Uterus (tissue), 4 donors: ENCODE measurements around the gene VSTM4. TPM values are rescaled to one million over a fixed set of nuclear protein-coding genes. Genes with fewer than 3 reads are reported as not detected.

ENCODE experiments used
- DNase-seq, 2 donors: peaks; one replicate each; pipeline ENCODE4 v3.0.0-alpha.2; 2019 to 2020
- H3K27ac ChIP-seq, 2 donors: fragments of 200-600 bp; sonication (generic); 1 replicate in 1 of 2; 2 replicates in 1 of 2; pipeline ENCODE4 v1.5.1; 2016 to 2018
- H3K27me3 ChIP-seq, 2 donors: fragments of 200-600 bp; sonication (generic); one replicate each; pipeline ENCODE4 v1.5.1; 2018 to 2019; ENCODE audit warnings: control low read depth in 1 of 2
- H3K36me3 ChIP-seq, 2 donors: fragments of 200-600 bp; sonication (generic); one replicate each; pipeline ENCODE4 v1.5.1; 2019; ENCODE audit warnings: control low read depth in 1 of 2
- H3K4me1 ChIP-seq, 2 donors: fragments of 200-600 bp; sonication (generic); one replicate each; pipeline ENCODE4 v1.5.1; 2018 to 2019; ENCODE audit warnings: control low read depth in 1 of 2
- H3K4me3 ChIP-seq, 2 donors: fragments of 200-600 bp; sonication (generic); 1 replicate in 1 of 2; 2 replicates in 1 of 2; pipeline ENCODE4 v1.5.1; 2018 to 2019; ENCODE audit warnings: mild to moderate bottlenecking in 1 of 2
- H3K9me3 ChIP-seq, 2 donors: fragments of 200-600 bp; sonication (generic); one replicate each; pipeline ENCODE4 v1.5.1; 2019; ENCODE audit warnings: control low read depth in 1 of 2
- CTCF ChIP-seq, 4 experiments: fragments of 200-600 bp in 2 of 4; fragments of 450-650 bp in 2 of 4; sonication (generic) in 2 of 4; IDR thresholded peaks; one replicate each; pipeline ENCODE4 v1.5.1; 2016 to 2019; ENCODE audit warnings: antibody characterized with exemption in 4 of 4, mild to moderate bottlenecking in 2 of 4, moderate library complexity in 1 of 4
- POLR2A ChIP-seq, 2 donors: fragments of 450-650 bp; IDR thresholded peaks; one replicate each; pipeline ENCODE4 v1.6.1; 2016; ENCODE audit warnings: antibody characterized with exemption in 2 of 2, mild to moderate bottlenecking in 1 of 2, moderate library complexity in 1 of 2
- intact Hi-C: fragments of 100-400 bp; cut with DNase I; formaldehyde crosslinking; loops from one replicate; pipeline ENCODE4 v1.15.1; 2023; ENCODE audit warnings: low total_unique reads
- total RNA-seq, 4 donors: library from RNA; depleted of rRNA in 3 of 4; stranded (reverse); fragments of >200 nt in 3 of 4; gene quantifications; one replicate each; pipeline versions ENCODE4 v1.1.0 to v1.2.4, GENCODE V29; 2014 to 2023
- donor health status: DM: yes; HTN: yes; CAD: no.

The VSTM4 gene
- total RNA-seq, 4 donors from 2014 or later, result 10.3 to 46.6 (median 19.3) TPM

- H3K4me1 ChIP-seq, result peaks cover 0 to 5% of the 10 kb centered on the region in 2 donors
These were observed 58.0 kb downstream of the VSTM4 start for GRCh38 chr10:49057231-49057880.

GRCh38 chr10:49056356-49056755, 59.0 kb downstream of the VSTM4 start:
- no peak for TF ChIP-seq CTCF (IDR thresholded peaks at IDR 0.05)
- no peak for TF ChIP-seq POLR2A (IDR thresholded peaks at IDR 0.05)
- no peaks in the 10 kb centered on the region for H3K9me3 ChIP-seq
- no peak overlapping the region for H3K4me3 ChIP-seq
- no peaks in the 10 kb centered on the region for H3K27me3 ChIP-seq
- no peak for DNase-seq
- intact Hi-C loops, result no loop called here
- no peak overlapping the region for H3K27ac ChIP-seq
- H3K4me1 ChIP-seq, result peaks cover 0 to 5% of the 10 kb centered on the region in 2 donors
- H3K36me3 ChIP-seq, result no peaks in the 10 kb centered on the region

More at GRCh38 chr10:49057231-49057880, 58.0 kb downstream of the VSTM4 start:
- no peak for DNase-seq
- Histone ChIP-seq H3K9me3 (peaks cover 0 to 5% of the 10 kb centered on the region in 2 donors), H3K4me3 (no peak overlapping the region), H3K27me3 (no peaks in the 10 kb centered on the region), H3K36me3 (no peaks in the 10 kb centered on the region), H3K27ac (no peak overlapping the region)
- no peak for TF ChIP-seq POLR2A (IDR thresholded peaks at IDR 0.05)
- TF ChIP-seq CTCF (IDR thresholded peaks at IDR 0.05), result no peak
- intact Hi-C loops, result no loop called here

DNA sequence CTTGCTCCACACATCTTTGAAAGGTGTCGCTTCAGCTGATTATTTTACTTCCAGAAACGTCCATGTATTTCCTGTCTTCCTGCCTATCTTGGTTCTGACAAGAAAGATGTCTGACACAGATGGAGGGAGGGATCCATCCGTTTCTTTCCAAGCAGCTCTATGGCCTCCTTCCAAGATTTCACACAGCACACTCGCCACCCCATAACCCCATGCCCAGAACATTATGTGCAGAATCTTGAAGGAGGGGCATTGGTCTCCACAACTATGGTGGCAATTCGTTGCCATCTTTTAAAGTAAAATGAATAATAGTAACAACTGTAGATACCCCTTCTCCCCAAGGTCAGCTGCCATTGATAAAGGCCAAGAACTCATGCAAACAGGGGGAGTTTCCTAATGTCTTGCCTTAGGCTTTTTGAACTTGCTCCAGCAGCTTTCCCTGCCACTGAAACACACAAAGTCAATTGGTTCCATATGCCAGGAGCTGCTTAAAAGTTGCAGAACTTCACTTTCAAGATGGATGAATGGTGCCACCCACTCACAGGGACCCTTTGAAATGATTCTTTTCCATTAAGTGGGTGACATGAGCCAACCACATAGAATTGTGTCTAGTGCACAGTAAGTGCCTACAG, 60.0 kb downstream of the VSTM4 start:
- intact Hi-C loops, result no loop called here
- no peaks in the 10 kb centered on the region for H3K27me3 ChIP-seq
- H3K27ac ChIP-seq, result no peak overlapping the region
- no peaks in the 10 kb centered on the region for H3K9me3 ChIP-seq
- no peak for DNase-seq
- peaks cover 0 to 5% of the 10 kb centered on the region in 2 donors for H3K4me1 ChIP-seq
- TF ChIP-seq CTCF (IDR thresholded peaks at IDR 0.05), result no peak
- TF ChIP-seq POLR2A (IDR thresholded peaks at IDR 0.05), result no peak
- no peak overlapping the region for H3K4me3 ChIP-seq
- H3K36me3 ChIP-seq, result no peaks in the 10 kb centered on the region

DNA sequence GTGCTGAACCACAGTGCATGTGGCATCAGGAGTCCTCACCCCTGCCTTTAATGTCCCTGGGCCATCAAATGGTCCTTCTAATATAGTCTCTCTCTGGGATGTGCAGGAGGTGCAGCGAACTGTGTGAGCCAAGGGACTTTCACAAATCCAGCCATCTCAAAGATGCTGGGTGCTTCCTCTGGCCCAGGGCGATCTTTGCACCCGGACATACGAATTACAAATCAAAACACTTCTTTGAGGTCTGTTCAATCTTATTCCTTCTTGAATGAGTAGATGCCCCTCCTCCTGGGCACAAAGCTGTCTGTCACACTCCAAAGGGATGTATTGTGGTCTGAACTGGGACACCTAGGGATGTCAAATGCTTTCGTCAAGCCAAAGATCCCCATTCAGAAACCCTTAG, 60.6 kb downstream of the VSTM4 start:
- Histone ChIP-seq H3K27me3 (no peaks in the 10 kb centered on the region), H3K27ac (no peak overlapping the region), H3K9me3 (no peaks in the 10 kb centered on the region), H3K36me3 (no peaks in the 10 kb centered on the region), H3K4me1 (peaks cover 0 to 5% of the 10 kb centered on the region in 2 donors), H3K4me3 (no peak overlapping the region)
- TF ChIP-seq POLR2A (IDR thresholded peaks at IDR 0.05) (no peak), CTCF (IDR thresholded peaks at IDR 0.05) (no peak)
- intact Hi-C loops, result no loop called here
- DNase-seq, result no peak

DNA sequence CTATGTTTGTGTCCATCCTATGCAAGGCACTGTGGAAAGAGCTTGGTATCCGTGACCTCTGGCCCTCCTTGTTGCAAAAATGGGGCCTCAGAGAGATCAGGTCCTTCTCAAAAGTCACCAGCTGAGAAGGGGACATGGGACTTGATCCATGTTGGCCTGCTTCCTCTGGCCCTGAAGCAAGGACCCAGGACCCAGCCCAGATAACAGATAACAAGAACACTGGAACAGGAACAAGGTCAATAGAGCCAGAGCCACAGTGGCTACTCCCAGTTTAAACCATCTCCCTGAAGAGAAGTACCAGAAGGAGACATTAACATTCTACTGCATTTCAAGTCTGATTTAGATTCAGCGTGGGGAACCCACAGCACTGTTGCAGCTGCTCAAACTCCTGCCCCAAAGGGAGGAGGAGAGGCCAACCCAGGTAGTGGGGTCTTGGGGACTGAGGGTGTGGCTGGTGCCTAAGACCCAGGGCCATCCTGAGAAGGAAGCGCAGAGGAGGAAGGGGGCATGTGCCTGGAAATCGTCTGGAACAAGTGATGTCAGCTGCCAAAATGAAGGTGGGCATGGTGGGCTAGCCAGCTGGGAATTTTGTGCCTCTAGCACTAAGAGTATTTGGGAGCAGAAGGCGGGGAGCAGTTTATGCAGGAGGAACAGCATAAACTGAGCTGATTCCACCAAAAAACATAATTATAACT, 61.2 kb downstream of the VSTM4 start:
- peaks cover 0 to 5% of the 10 kb centered on the region in 2 donors for H3K4me1 ChIP-seq
- H3K9me3 ChIP-seq, result no peaks in the 10 kb centered on the region
- DNase-seq, result no peak
- intact Hi-C loops, result no loop called here
- TF ChIP-seq CTCF (IDR thresholded peaks at IDR 0.05) (no peak), POLR2A (IDR thresholded peaks at IDR 0.05) (no peak)
- no peak overlapping the region for H3K4me3 ChIP-seq
- no peaks in the 10 kb centered on the region for H3K27me3 ChIP-seq
- no peaks in the 10 kb centered on the region for H3K36me3 ChIP-seq
- H3K27ac ChIP-seq, result no peak overlapping the region
